ENCODE data around the gene PLEKHG3. TPM values are rescaled to one million over a fixed set of nuclear protein-coding genes. Genes with fewer than 3 reads are reported as not detected.
A peak's percentile ranks its signal among the peaks of the same experiment; 100 is the strongest.

PLEKHG3 gene
- total RNA-seq, 2 donors from 2014 or later: 54.6 to 58.1 TPM

DNA sequence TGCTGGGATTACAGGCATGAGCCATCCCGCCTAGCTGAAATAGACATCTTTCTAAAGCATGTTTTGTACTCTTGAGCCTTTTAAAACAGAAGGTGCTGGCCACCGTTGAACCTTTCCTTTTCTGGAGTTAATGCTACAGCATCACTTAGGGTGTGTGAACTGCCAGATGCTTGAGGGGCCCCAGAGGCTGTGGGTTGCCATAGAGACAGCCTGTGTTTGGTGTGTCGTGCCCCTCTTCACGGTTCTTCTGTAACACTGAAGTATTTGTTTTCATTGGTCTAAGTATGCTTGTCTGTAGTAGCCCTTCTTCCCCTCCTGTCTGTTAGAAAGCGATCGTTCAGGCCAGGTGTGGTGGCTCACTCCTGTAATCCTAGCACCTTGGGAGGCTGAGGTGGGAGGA is 30.8 kb downstream of the PLEKHG3 start:
- DNase-seq (ENCODE audit: low spot score): peak; percentile 19
- intact Hi-C loops (cut with DNase I): no loop called here

DNA sequence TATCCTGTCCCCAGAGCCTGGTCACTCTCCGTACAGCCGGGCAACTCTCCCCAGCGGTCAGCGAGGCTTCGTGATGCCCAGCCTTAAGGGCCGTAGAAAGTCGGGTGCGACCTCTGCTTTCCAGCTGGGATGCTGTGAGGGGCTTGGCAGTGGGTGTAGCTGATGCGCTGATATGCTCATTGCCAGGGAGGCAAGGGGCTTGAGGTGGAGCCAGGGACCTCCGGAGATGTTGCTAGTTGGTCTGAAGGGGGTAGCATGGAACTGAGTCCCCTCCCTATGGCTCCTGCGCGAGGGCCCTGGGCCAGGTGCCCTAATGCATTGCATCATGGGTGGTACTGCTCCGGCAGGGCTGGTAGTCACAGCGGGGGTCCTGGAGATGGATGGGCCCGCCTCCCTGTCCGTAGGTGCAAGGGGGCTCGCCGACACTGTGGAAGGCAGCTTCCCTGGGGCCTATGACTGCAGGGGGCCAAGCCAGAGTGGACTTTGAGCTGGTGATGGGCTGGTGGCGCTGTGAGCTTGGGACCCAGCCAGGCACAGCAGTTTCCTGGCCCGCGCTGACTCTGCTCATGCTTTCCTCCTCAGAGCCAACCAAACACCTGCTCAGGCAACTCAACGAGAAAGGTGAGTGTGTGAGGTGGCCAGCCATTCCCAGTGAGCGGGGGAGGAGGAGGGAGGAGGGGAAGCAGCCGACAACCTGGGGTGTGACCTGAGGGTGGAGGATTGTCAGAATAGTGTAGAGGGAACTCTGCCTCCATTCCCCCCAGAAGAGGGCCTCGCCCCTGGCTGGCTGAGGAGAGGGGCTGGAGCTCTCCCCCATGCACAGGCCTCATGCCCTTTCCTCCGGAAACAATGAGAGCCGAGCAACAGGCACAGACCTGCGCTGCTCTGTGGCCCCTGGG is 32.3 kb downstream of the PLEKHG3 start:
- DNase-seq (ENCODE audit: low spot score): peak; percentile 76
- intact Hi-C loops (cut with DNase I): no loop called here

DNA sequence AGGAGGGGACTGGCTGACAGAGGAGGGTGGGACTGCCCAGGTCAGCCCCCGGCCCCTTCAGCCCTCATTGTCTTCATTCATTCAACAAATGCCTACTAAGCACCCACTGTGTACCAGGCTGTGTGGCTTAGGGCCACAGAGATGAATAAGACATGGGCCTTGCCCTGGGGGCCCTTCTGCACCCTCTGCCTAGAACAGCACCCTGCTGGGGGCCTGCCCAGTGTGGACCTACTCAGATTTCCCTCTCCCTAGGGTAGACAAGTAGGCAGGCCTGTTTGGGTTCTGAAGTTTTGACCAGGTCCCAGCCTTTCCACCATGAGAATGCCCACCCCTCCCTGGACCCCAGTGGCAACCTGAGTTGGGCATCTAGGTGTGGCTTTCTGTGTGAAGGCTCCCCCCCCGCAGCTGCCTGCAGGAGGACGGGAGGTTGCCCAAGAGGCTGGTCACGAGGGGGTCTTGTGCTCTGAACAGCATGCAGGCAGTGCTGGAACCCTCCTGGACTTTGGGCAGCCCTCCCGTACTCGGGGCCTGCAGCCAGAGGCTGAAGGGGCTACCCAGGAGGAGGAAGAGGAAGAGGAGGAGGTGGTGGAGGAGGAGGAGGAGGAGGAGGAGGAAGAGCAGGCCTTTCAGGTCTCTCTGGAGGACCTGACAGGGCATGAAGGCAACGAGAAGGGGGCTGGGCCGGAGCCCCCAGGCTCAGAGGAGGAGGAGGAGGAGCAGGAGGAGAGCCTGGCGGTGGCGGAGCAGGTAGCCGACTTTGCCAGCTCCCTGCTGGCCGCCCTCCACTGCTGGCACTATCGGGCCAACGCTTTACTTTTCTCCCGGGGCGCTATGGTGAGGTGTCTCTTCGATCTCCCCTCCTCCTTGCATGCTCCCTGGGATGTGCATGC is 33.4 kb downstream of the PLEKHG3 start:
- intact Hi-C loops (cut with DNase I): no loop called here
- DNase-seq (ENCODE audit: low spot score): no peak

DNA sequence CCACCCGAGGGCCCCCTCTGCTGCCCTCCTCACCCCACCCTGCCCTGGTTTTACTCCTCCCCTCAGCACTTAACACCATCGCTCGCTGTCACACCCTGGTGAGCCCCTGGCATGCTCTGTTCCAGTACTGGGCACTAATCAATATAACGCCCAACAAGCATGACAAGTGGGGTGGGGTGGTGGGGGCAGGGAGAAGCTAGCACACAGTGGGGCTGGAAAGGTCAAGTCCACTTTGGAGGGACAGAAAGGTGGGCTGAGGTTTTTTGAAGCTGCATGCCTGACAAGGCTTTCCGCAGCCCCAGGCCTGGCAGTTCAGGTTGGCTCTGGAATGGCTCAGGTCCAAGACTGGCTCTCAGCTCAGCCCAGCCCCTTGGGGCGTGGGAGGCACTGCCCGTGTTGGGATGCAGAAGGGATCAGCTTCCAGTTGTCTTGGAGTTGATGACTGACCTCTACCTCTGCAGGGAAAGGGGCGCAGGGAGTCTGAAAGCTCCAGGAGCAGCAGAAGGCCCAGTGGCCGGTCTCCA is 34.1 kb downstream of the PLEKHG3 start:
- intact Hi-C loops (cut with DNase I): no loop called here
- DNase-seq (ENCODE audit: low spot score): no peak

DNA sequence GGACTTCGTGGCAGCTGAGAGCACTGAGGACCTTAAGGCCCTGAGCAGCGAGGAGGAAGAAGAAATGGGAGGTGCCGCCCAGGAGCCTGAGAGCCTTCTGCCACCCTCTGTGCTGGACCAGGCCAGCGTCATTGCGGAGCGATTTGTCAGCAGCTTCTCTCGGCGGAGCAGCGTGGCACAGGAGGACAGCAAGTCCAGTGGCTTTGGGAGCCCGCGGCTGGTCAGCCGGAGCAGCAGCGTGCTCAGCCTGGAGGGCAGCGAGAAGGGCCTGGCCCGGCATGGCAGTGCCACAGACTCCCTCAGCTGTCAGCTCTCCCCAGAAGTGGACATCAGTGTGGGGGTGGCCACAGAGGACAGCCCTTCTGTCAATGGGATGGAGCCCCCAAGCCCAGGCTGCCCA is 37.0 kb downstream of the PLEKHG3 start:
- no peak for DNase-seq (ENCODE audit: low spot score)
- intact Hi-C loops (cut with DNase I): loop anchor here in 1 of 2 donors (5.0 kb wide), 1 partner anchor 996 kb away; no protein-coding TSS in a partner anchor

DNA sequence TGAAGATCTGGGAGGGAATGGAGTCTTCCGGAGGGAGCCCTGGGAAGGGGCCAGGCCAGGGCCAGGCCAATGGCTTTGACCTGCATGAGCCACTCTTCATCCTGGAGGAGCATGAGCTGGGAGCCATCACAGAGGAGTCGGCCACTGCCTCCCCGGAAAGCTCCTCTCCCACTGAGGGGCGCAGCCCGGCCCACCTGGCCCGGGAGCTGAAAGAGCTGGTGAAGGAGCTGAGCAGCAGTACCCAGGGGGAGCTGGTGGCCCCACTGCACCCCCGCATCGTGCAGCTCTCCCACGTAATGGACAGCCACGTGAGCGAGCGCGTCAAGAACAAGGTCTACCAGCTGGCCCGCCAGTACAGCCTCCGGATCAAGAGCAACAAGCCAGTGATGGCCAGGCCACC is 37.7 kb downstream of the PLEKHG3 start:
- intact Hi-C loops (cut with DNase I): loop anchor here in 1 of 2 donors (5.0 kb wide), 1 partner anchor 995 kb away; no protein-coding TSS in a partner anchor
- DNase-seq (ENCODE audit: low spot score): no peak

DNA sequence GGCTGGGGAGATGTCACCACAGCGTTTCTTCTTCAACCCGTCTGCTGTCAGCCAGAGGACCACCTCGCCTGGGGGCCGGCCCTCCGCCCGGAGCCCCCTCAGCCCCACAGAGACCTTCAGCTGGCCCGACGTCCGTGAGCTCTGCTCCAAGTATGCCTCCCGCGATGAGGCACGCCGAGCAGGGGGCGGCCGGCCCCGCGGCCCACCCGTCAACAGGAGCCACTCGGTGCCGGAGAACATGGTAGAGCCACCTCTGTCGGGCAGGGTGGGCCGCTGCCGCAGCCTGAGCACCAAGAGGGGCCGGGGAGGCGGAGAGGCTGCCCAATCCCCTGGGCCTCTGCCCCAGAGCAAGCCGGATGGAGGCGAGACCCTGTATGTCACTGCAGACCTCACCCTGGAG is 38.8 kb downstream of the PLEKHG3 start:
- intact Hi-C loops (cut with DNase I): loop anchor here in 1 of 2 donors (5.0 kb wide), 1 partner anchor 994 kb away; no protein-coding TSS in a partner anchor

DNA sequence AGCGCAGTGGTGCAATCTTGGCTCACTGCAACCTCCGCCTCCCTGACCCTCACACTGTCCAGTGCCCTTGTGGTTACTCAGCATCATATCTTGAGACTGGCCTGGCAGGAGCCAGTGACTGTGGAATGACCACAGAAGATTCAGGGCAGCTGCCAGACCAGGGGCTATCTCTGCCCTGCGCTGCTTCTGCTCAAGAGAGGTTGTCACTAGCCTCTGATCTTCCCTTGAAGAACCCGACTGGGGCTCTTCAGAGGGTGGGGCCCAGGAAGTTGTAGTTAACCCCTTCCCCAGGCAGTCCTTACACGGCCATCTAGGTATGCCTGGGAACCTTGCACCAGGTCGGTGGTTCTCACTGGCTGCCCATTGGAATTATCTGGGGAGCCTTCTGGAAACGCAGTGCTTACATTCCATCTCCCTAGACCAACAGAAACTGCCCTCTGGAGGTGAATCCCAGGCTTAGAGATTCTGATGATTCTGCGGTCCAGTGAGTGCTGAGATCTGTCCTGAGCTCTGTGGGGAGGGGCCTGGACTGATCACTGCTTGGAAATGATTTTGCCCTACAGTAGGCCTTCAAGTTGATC is 41.4 kb downstream of the PLEKHG3 start:
- intact Hi-C loops (cut with DNase I): no loop called here
- no peak for DNase-seq (ENCODE audit: low spot score)

More for the DNA sequence above, 38.8 kb downstream of the PLEKHG3 start:
- no peak for DNase-seq (ENCODE audit: low spot score)

DNA sequence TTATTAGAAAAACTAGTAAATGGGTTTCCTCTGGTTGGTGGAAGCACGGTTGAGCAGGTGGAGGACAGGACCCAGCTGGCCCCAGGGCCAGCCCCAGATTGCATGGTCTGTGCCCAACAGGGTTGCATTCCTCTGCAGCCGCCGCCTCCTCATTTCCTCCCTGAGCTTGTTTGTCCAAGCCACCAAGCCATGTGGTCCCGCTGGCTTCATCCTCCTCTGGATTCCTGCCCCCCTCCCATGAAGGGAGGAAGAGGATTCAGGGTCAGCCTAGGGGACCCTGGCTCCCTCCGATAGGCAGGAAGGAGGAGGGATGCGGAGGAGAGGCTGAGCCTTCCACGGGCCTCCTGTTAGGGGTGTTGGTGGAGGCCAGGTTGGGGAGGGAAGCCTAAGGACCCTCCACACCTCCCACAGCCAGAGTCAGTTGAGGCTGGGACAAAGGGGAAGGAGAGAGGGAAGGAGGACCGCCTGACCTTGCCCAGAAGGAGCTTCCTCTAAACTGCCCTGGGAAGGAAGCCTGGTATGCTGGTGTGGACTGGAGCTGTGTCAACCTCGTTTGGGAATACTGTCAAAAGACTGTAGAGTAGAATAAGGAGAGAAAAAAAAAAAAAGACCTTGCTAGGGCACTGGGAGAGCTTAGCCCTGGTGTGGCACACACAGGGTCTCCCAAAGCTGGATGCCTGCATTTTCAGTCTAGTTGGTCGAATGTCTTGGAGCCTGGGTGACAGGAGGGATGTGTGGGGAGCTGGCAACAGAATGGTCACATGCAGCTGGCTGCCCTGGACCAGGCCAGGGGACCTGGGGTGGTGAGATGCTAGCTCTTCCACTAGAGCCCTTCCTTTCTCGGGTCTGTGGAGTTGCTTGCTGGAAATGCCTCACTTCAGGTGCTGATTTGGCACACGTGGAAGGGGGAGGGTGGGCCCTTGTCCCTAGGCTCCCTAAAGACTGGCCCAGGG is 42.4 kb downstream of the PLEKHG3 start:
- intact Hi-C loops (cut with DNase I): no loop called here
- no peak for DNase-seq (ENCODE audit: low spot score)

DNA sequence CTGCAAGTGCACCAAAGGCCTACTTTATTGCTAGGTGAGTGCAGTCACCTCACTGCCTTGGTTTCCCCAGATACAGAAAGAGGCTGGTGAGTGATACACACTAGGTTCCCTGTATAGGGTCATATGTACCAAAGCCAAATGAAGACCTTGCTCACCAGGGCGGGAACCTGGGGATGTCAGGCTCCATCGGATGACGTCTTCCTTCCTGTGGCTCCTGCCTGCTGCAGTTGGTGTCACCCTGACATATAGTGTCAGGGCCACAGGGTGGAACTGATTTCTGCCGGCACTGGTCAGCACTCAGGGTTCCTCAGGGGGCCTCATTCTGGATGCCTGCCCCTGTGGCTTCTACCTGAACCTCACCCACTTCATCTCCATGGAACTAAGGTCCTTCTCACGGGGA is 43.1 kb downstream of the PLEKHG3 start:
- DNase-seq (ENCODE audit: low spot score): no peak
- intact Hi-C loops (cut with DNase I): no loop called here

DNA sequence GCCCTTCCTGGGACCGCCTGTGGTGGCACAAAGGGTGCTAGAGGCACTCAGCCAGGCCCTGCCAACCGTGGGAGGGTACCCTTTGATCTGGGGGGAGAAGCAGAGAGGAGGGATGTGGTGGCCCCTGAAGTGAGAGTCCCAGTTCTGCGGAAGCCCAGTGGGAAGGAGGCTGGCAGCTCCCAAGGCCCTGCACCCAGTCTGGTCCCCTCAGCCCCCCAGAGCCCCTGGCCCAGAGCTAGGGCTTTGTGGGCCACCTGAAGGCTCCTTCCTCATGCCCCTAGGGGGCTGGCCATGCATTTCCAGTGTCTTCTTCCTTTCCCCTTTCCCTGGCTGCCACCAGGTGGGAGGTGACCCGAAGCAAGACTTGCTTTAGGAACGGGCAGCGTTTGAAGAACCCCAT is 44.3 kb downstream of the PLEKHG3 start:
- no peak for DNase-seq (ENCODE audit: low spot score)
- intact Hi-C loops (cut with DNase I): no loop called here

DNA sequence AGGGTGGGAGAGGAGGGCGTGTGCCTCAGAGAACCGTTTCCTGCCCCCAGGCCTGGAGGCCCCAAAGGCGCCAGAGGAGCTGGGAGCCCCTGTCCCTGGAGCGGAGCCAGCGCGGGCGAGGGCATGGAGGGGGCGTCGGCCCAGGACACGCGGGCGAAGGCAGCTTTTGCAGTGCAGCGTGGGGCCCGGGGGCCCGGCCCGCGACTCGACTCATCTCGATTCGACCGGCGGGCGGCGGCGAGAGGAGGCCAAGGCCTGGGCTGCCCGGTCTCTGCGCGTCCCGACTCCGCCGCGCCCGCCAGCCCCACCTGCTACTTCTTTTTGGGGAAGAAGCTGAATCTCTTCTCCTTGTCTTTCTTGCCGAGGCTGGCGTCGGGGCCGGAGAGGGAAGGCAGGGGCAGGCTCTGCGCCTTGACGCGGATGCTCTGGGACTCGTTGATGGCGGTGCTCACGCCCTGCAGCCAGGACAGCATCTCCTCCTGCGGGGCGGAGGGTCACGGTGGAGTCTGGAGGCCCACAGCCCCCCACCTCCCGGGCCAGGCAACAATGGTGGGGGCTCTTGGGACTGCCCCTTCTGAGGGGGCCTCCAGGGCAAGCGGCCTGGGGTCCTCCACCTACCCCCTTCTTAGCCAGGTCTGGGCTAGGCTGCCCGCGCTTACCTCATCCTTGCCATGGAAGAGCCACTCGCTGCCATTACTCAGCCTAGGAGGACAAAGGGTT is 44.9 kb downstream of the PLEKHG3 start:
- intact Hi-C loops (cut with DNase I): no loop called here
- no peak for DNase-seq (ENCODE audit: low spot score)

DNA sequence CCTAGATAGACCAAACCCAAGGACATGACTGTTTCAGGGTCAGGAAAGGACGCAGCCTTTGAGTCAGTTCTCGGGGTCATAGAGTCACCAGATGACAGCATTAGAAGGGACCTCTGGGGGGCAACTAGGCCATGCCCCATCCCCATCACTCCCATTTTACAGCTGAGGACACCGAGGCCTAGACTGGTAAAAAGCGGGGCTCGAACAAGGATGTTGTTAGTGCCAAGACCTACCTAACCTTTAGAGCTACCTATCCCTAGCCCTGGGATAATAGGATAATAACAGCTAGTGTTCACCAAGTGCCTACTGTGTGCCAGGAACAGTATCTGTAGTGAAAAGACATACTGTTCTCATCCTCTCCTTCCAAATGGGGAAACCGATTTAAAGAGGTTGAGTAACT is 48.7 kb downstream of the PLEKHG3 start:
- intact Hi-C loops (cut with DNase I): loop anchor here in 1 of 2 donors (1.0 kb wide), 1 partner anchor 44 kb away; no protein-coding TSS in a partner anchor
- no peak for DNase-seq (ENCODE audit: low spot score)

DNA sequence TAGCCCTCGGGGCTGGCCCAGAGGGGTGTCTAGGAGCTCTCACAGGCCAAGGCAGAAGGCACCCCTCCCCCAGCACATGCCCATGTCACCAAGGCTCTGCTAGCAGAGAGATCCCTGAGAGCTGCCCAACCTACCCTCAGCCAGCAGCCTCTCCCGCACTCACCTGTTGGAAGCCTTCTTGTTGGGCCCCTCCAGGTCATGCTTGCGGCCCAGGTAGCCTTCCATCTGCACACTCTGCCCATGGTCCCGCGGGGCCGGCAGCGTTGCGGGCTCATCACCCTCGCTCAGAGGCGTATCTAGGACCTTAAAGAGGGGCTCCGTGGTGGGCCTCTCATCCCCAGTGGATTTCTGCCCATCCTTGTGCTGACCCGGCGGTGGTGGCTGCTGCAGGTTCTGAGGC is 49.1 kb downstream of the PLEKHG3 start:
- intact Hi-C loops (cut with DNase I): no loop called here

DNA sequence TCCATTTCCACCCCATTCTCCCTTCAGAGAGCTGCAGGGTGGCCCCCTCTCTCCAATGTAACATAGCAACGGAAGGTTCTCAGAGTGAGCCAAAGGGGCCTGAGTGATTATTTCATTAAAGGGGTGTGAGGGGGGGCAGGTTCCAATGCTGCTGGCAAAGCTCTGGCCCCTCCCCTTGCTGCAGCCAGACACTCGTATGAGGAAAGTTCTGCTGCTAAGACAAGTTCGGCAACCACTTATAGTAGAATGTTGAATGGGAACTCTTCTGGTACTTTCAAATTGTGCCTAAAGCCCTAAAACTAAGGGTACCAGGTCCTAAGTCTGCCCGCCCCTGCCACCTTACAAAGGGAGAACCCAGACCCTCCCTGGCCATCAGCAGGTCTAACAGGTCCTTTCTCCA is 49.8 kb downstream of the PLEKHG3 start:
- DNase-seq (ENCODE audit: low spot score): no peak
- intact Hi-C loops (cut with DNase I): no loop called here

More for the DNA sequence above, 49.1 kb downstream of the PLEKHG3 start:
- no peak for DNase-seq (ENCODE audit: low spot score)

DNA sequence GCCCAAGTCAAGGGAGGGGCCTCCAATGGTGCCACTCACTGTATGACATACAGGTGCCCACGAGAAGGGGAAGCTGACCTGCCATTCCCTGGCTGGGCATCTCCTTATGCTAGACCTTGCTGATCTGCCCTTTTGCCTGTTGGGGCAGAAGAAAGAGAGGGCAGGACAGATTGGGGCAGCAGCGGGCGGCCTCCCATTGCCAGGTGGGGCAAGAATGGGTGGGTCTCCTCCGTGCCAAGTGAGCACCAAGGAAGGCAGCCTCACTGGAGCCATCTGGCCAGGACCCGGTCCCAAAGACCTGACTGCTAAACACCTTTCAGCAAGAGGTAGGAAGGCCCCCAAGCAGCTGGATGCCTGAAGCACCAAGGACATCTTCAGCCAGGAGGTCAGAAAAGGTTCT is 50.5 kb downstream of the PLEKHG3 start:
- DNase-seq (ENCODE audit: low spot score): no peak
- intact Hi-C loops (cut with DNase I): no loop called here

DNA sequence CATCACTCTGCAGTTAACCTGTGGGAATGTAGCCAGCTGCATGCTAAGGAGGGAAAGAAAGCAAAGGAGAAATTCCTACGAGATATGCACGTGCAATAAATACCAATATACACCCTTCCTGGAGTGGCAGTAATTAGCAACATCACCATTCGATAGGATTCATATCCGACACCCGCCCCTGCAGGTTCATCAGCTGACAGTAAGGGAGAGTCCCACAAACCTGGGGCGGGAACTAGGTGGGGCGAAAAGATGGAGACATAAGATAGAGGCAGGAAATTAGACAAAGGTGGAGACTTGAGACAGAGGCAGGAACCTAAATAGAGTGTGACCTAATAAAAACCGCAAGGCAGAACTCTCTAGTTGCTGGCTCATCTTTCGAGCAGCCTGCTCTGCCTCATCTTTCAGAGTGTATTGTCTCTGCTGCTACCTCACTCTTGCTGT is 51.6 kb downstream of the PLEKHG3 start:
- no peak for DNase-seq (ENCODE audit: low spot score)
- intact Hi-C loops (cut with DNase I): no loop called here

DNA sequence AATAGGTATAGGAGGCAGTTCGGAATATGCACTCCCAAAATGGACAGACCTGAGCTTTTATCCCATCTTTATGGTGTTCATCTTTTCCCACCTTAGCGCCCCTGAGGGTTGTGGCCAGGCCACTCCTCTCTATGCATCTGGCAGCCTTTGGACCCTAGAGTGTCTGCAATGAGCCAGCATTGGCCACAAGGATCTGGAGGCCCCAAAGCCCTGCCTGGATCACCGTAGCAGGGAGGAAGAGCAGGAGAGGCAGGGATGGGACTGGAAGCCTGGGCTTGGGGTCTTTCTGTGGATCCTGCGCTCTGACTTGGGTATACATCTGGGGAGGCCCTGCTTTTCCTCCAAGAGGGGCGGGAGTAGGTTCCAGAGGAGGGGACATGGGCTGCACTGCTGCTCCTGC is 52.5 kb downstream of the PLEKHG3 start:
- intact Hi-C loops (cut with DNase I): no loop called here
- DNase-seq (ENCODE audit: low spot score): no peak

All from posterior vena cava (tissue), 2 donors.